OCI-LY3 (cell line): ENCODE results near the gene COX7C.

Experiments used
- H2AFZ ChIP-seq: fragments of 200-600, 300-600 bp; shearing (Covaris generic); 2 replicates; pipeline ENCODE4 v1.6.0; 2014; ENCODE audit warnings: antibody characterized with exemption, low read depth, low read length
- H3K27ac ChIP-seq: fragments of 200-600, 300-600 bp; sonication (generic); 2 replicates; pipeline ENCODE4 v1.5.1; 2014; ENCODE audit warnings: mild to moderate bottlenecking, low read length, moderate library complexity, mixed read lengths
- H3K27me3 ChIP-seq: fragments of 200-600, 300-600 bp; sonication (generic); 2 replicates; pipeline ENCODE4 v1.6.1; 2014; ENCODE audit warnings: low read depth, low read length, mixed read lengths
- H3K36me3 ChIP-seq: fragments of 200-600, 300-600 bp; sonication (generic); replicated peaks from 2 replicates; pipeline ENCODE3; 2014; ENCODE audit warnings: low read depth, low read length, mixed read lengths
- H3K4me1 ChIP-seq: fragments of 300-600, 200-600 bp; sonication (generic); 2 replicates; pipeline ENCODE4 v1.6.1; 2014; ENCODE audit warnings: low read length, mixed read lengths
- H3K4me2 ChIP-seq: fragments of 200-600, 300-600 bp; sonication (generic); 2 replicates; pipeline ENCODE4 v1.6.1; 2014; ENCODE audit warnings: low read length, mixed read lengths
- H3K4me3 ChIP-seq: fragments of 300-600, 200-600 bp; sonication (generic); 2 replicates; pipeline ENCODE4 v1.5.1; 2014; ENCODE audit warnings: antibody characterized with exemption, mild to moderate bottlenecking, low read length, moderate library complexity
- H3K79me2 ChIP-seq: fragments of 300-600, 200-600 bp; shearing (Covaris generic); 2 replicates; pipeline ENCODE4 v1.6.1; 2014; ENCODE audit warnings: mild to moderate bottlenecking, low read length, mixed read lengths
- H3K9ac ChIP-seq: fragments of 300-600, 200-600 bp; shearing (Covaris generic); 2 replicates; pipeline ENCODE4 v1.6.0; 2014; ENCODE audit warnings: mild to moderate bottlenecking, low read length, moderate library complexity
- H3K9me3 ChIP-seq: fragments of 200-600, 300-600 bp; shearing (Covaris generic); 2 replicates; pipeline ENCODE4 v1.6.1; 2014; ENCODE audit warnings: low read length, mixed read lengths; ENCODE audit not compliant: insufficient read depth
- H4K20me1 ChIP-seq: fragments of 200-600, 300-600 bp; sonication (generic); 2 replicates; pipeline ENCODE4 v1.6.1; 2016; ENCODE audit warnings: low read length, mixed read lengths; ENCODE audit not compliant: insufficient read depth
- CTCF ChIP-seq: fragments of 200-600, 300-600 bp; sonication (generic); IDR thresholded peaks from 2 replicates; pipeline ENCODE4 v1.5.1; 2014; ENCODE audit warnings: antibody characterized with exemption, low read length, low read depth
- EZH2phosphoT487 ChIP-seq: fragments of 200-600 bp; shearing (Covaris generic); IDR thresholded peaks from 2 replicates; pipeline ENCODE4 v1.6.1; 2018; ENCODE audit warnings: antibody characterized with exemption, mixed run types, low read depth

Gene COX7C

GRCh38 chr5:86613455-86613854 lies 4.3 kb upstream of the COX7C start:
- no peak overlapping the region for H3K4me2 ChIP-seq
- H2AFZ ChIP-seq = no peak overlapping the region
- no peak overlapping the region for H3K4me3 ChIP-seq
- H3K79me2 ChIP-seq = peaks cover 7% of the 10 kb centered on the region
- no peaks in the 10 kb centered on the region for H3K27me3 ChIP-seq
- peaks cover 5% of the 10 kb centered on the region for H3K4me1 ChIP-seq
- H3K9me3 ChIP-seq = no peaks in the 10 kb centered on the region
- H3K9ac ChIP-seq = no peak overlapping the region
- H3K36me3 ChIP-seq = no peaks in the 10 kb centered on the region
- TF ChIP-seq EZH2phosphoT487 (no peak), CTCF (no peak)
- H4K20me1 ChIP-seq = no peaks in the 10 kb centered on the region
- H3K27ac ChIP-seq = no peak overlapping the region

- H3K36me3 ChIP-seq = peaks cover 22% of the 10 kb centered on the region
- H3K4me2 ChIP-seq = peak overlapping the region; percentile 58
- no peaks in the 10 kb centered on the region for H3K27me3 ChIP-seq
- no peak overlapping the region for H3K9ac ChIP-seq
- TF ChIP-seq CTCF (no peak), EZH2phosphoT487 (no peak)
- H2AFZ ChIP-seq = peak overlapping the region; percentile 100
- H3K79me2 ChIP-seq = peaks cover 26% of the 10 kb centered on the region
- peaks cover 11% of the 10 kb centered on the region for H3K4me1 ChIP-seq
- 0 out of 2 replicates have a peak, but pooled peaks cover 4% of the 10 kb centered on the region for H4K20me1 ChIP-seq
- peak overlapping the region; percentile 49 for H3K4me3 ChIP-seq
- H3K27ac ChIP-seq = peak overlapping the region; percentile 14; the same call in 1 of the 2 replicates
- H3K9me3 ChIP-seq = no peaks in the 10 kb centered on the region
Measured at GRCh38 chr5:86617309-86617755, 409 bp upstream of the COX7C start.

- Histone ChIP-seq H3K36me3 (peaks cover 28% of the 10 kb centered on the region), H3K27me3 (no peaks in the 10 kb centered on the region), H3K4me3 (no peak overlapping the region), H3K9me3 (no peaks in the 10 kb centered on the region), H2AFZ (no peak overlapping the region), H4K20me1 (0 out of 2 replicates have a peak, but pooled peaks cover 4% of the 10 kb centered on the region), H3K4me1 (peaks cover 20% of the 10 kb centered on the region), H3K9ac (no peak overlapping the region), H3K4me2 (no peak overlapping the region), H3K79me2 (peaks cover 14% of the 10 kb centered on the region), H3K27ac (no peak overlapping the region)
- TF ChIP-seq CTCF (no peak), EZH2phosphoT487 (no peak)
Measured at GRCh38 chr5:86623785-86624483, 6.2 kb downstream of the COX7C start.

GRCh38 chr5:86625148-86625547 lies 7.4 kb downstream of the COX7C start:
- Histone ChIP-seq H4K20me1 (no peaks in the 10 kb centered on the region), H3K9me3 (no peaks in the 10 kb centered on the region), H3K79me2 (peaks cover 2% of the 10 kb centered on the region; the same call in 1 of the 2 replicates), H3K9ac (no peak overlapping the region), H3K4me1 (peaks cover 14% of the 10 kb centered on the region), H3K27me3 (no peaks in the 10 kb centered on the region), H3K27ac (no peak overlapping the region), H3K4me3 (peak overlapping the region; percentile 26; the same call in 1 of the 2 replicates), H3K36me3 (peaks cover 22% of the 10 kb centered on the region), H3K4me2 (peak overlapping the region; percentile 55), H2AFZ (no peak overlapping the region)
- no peak for TF ChIP-seq CTCF
- TF ChIP-seq EZH2phosphoT487 = no peak
